ENCODE results near the gene ZBTB48.

Gene ZBTB48

DNA sequence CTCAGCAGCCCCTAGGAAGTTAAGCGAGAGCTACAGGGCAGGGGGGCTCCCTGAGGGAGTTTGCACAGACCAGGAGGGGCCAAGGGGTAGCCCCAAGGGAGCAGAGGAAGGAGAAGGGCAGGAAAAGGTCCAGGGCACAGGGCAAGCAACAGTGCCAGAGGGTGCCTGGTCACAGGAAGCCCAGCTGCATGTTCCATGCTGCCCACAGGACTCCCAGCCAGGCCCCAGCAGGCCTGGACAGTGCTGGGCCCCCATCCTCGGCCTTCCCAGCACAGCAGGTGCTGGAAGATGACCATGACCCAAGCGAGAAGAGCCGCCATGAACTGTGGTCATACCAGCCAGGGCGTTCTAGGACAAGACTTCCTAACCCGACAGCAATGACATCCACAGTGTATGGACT lies 11.8 kb downstream of the ZBTB48 start:
- DNase-seq (ENCODE audit: insufficient read length, low spot score) (no peak), FAIRE-seq (no peak)
- TF ChIP-seq, protein P1, sequence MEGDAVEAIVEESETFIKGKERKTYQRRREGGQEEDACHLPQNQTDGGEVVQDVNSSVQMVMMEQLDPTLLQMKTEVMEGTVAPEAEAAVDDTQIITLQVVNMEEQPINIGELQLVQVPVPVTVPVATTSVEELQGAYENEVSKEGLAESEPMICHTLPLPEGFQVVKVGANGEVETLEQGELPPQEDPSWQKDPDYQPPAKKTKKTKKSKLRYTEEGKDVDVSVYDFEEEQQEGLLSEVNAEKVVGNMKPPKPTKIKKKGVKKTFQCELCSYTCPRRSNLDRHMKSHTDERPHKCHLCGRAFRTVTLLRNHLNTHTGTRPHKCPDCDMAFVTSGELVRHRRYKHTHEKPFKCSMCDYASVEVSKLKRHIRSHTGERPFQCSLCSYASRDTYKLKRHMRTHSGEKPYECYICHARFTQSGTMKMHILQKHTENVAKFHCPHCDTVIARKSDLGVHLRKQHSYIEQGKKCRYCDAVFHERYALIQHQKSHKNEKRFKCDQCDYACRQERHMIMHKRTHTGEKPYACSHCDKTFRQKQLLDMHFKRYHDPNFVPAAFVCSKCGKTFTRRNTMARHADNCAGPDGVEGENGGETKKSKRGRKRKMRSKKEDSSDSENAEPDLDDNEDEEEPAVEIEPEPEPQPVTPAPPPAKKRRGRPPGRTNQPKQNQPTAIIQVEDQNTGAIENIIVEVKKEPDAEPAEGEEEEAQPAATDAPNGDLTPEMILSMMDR (IDR thresholded peaks at IDR 0.05; ENCODE audit: insufficient read depth, missing control alignments) = no peak

DNA sequence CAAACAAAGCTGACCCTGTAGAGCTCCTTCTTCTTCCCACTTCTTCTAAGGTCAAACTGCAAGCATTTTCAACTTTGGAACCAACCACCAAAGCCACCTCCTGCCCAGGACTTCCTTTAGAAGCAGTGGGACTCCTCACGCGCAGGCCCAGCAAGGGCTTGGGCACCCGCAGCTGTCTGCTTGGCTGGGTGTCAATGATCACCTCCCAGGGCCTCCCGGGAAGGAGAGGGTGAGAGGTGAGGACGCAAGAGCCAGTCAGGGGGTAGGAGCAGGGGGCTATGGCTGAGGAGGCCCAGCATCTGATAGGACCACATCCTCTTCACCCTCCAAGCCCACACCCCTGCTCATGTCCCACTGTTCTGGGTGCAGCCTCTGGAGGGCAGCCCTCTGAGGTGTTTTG lies 12.6 kb downstream of the ZBTB48 start:
- TF ChIP-seq, protein P1 (IDR thresholded peaks at IDR 0.05; ENCODE audit: insufficient read depth, missing control alignments) = no peak
- FAIRE-seq = no peak
- no peak for DNase-seq (ENCODE audit: insufficient read length, low spot score)

DNA sequence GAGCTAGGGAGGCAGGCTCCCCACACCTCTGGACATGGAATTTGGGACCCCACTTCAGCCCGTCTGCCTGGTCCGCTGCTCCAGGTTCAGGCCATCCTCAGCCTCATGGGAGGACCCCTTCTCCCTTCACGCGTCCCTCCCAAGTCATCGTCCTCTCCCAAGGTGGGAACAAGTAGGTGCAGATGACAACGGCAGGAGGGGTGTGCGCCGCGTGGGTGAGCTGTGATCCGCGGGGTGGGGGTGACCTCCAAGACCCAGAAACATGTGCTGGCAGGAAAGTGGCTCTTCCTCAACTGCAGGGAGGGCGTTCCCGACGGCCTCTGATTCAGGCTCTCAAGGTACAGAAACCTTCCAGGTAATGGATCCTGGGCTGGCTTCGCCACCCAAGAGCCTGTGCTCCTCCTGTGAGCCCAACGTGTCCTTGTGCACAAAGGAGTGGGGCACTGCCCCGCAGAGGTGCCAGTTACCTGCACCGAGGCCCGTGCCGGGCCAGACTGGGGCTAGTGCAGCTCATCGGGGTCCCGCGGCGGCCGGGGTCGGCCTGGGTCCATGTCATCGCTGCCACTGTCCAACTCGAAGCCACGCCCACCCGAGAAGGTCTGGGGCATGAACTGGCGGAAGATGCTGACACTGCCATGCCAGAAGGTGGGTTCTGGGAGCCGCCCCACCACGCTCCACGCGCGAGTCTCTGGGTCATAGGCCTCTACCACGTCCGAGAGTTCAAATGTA lies 13.2 kb downstream of the ZBTB48 start:
- no peak for DNase-seq (ENCODE audit: insufficient read length, low spot score)
- TF ChIP-seq, protein P1 (IDR thresholded peaks at IDR 0.05; ENCODE audit: insufficient read depth, missing control alignments) = no peak
- FAIRE-seq = no peak

DNA sequence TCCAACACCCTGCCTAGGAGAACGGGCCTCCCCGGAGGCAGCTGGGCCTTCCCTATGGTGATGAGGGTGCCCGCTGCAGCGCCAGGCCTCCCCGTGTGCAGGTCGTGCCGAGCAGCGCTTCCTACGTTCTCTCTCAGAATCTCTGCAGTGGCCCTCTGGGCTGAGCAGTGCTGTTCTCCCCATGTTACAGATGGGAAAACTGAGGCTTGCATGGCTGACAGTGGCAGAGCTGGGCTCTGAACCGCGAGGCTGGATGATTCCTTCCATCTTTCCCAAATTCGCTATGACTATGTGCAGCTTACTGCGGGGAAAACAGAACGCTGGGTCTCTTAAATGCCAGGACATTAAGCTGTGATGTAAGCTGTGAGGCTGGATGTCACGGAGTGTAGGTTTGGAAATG lies 14.0 kb downstream of the ZBTB48 start:
- FAIRE-seq = no peak
- TF ChIP-seq, protein P1 (IDR thresholded peaks at IDR 0.05; ENCODE audit: insufficient read depth, missing control alignments) = no peak

DNA sequence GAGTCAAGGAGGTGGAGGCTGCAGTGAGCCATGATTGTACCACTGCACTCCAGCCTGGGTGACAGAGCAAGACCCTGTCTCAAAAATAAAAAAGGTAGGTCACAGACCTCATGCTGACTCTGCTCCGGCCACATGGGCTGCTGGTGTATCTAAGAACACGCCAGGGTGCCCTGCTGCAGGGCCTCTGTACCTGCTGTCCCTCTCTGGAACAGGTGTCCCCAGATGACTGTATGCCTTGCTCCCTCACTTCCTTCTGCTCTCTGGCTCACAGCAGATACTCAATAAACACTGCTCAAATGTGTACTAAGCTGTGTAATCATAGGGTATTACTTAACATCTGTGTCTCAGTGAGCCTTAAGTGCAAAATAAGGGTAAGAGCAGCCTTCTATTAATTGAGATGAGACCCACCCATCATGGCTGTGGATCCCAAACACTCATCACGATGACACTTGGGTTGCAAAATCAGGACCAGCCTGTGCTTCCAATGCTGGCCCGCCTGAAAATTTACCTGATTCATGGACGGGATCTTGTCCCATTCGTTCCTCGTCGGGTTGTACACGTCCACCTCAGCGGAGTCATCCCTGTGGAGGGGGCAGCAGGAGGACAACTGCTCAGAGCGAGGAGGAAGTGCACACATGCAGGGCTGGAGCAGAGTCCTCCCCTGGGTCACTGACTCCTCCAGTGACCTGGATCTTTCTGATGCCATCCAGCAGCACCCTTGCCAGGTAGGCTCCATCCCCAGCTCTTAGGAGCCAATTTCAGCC lies 15.4 kb downstream of the ZBTB48 start:
- DNase-seq (ENCODE audit: insufficient read length, low spot score) = no peak
- TF ChIP-seq, protein P1 (IDR thresholded peaks at IDR 0.05; ENCODE audit: insufficient read depth, missing control alignments) = no peak
- FAIRE-seq = no peak

More for the DNA sequence above, 14.0 kb downstream of the ZBTB48 start:
- DNase-seq (ENCODE audit: insufficient read length, low spot score) = no peak

DNA sequence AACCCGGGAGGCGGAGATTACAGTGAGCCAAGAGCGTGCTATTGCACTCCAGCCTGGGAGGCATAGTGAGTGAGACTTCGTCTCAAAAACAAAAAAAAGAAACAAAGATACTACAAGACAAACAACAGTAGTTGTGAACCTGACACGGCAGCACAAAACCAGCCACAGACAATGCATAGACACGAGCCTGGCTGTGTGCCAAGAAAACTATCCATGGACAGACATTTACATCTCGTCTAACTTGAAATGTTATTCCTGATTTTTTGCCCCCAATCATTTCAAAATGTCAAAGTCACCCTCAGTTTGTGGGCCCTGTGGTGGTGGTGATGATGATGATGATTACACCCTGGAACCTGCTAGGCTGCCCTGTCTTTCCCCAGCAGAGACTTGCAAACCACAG lies 16.6 kb downstream of the ZBTB48 start:
- FAIRE-seq = no peak
- DNase-seq (ENCODE audit: insufficient read length, low spot score) = no peak
- TF ChIP-seq, protein P1 (IDR thresholded peaks at IDR 0.05; ENCODE audit: insufficient read depth, missing control alignments) = no peak
